GM20431 (cell line): ENCODE measurements around the gene TNS4.

Source experiments
- in situ Hi-C: fragments of 300-500 bp; cut with MseI, MboI; formaldehyde crosslinking; loops from one replicate; pipeline ENCODE4 v1.15.0; 2020; ENCODE audit warnings: low sequenced_read_pairs; ENCODE audit not compliant: unreplicated experiment

Gene TNS4, protein sequence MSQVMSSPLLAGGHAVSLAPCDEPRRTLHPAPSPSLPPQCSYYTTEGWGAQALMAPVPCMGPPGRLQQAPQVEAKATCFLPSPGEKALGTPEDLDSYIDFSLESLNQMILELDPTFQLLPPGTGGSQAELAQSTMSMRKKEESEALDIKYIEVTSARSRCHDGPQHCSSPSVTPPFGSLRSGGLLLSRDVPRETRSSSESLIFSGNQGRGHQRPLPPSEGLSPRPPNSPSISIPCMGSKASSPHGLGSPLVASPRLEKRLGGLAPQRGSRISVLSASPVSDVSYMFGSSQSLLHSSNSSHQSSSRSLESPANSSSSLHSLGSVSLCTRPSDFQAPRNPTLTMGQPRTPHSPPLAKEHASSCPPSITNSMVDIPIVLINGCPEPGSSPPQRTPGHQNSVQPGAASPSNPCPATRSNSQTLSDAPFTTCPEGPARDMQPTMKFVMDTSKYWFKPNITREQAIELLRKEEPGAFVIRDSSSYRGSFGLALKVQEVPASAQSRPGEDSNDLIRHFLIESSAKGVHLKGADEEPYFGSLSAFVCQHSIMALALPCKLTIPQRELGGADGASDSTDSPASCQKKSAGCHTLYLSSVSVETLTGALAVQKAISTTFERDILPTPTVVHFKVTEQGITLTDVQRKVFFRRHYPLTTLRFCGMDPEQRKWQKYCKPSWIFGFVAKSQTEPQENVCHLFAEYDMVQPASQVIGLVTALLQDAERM

DNA sequence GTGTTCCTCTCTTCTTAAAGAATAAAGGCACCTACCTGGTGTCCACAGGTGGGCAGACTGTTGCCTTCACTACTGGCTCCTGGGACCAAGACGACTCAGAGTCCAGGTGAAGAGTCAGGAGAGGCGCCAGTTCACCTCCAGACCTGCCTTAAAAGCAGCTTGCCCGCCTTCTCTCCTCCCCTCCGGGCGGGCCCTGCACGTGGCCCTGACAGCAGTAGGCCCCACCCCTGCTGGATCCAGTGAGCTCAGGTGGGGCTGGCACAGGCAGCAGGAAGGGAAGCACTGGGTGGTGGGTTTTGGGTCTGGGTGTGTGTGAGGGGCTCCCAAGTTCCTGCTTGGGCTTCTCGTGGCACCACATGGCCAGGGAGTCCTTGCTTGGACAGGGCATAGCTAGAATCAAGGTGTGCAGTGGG is at the start of gene TNS4:
TNS4 (minus strand) TSS at position 125 of the 413 bp plus-strand sequence. CDS start 5,198 bp downstream, outside the sequence.
- in situ Hi-C loops: no loop called here

DNA sequence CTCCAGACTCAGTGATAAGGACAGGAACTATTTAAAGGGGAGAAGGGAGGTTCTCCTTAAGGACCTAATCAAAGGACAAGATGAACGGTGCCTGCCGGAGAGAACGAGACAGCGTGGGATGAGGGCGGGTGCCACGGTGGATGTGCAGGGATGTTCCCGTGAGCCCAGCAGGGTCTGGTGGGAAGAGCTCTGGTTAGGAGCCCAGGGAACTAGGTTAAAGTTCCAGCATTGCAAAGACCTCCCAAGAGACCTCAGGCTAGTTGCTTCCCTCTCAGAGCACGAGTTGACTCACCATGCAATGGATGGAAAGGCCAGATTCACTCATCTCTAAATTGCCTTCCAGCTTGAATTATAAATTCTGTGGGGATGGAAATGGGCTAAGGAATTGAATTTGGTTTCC is 49.2 kb upstream of the TNS4 start:
- in situ Hi-C loops: no loop called here

DNA sequence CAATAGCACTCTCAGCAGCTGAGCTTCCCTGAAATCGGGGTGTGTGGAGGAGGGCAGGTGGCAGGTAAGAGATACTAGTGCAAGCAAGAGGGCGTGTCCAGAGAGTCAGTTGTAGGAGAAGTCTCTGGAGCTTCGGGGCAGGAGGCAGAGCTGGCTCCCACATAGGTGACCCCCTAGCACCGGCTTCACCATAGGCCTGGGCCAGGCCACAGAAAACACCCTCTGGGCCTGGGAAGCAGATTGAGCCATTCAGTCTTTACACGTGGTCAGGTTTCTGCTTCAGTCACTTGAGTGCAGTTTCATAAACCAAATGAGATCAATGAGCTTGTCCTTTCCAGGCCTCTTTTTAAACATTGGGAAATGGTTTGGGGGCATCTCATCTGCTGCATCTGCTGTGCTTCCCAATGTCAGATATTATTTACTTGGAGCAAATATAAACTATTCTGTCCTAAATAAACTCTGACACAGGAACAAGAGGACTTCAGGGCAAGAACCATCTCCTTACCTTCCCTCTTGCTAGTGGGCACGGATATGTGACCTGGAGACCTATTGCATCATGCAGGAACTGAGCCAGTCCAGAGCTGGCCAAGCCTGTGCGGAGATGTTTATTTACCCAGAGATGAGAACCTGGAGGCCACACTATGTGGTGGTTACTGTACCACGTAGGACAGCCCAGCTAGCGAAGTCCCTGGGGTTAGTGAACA is 47.7 kb upstream of the TNS4 start:
- in situ Hi-C loops: loop anchor here (10.0 kb wide), 1 partner anchor 114 kb away; no protein-coding TSS in a partner anchor

DNA sequence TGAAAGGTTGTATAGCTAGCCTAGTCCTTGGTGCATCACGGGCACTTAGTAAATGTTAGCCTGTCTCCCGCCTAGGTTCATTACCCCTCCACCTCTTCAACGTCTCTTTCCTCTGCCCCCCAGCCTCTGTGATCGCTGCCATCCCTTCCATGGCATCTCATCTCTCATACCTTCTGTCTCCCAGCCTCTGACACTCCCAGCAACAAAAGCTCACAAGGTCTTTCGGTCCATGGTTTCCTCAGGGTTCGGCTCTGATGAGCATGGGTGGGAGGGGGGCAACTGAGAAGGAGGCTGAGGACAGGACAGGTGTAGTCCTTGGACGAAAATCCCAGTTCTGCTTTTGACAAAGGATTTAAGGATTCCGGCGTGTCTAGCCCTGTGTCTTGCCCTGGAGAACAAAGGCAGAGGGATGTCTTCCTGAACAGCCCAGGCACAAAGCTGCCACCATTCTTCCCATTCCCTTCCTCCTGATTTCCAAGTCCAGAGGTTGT is 47.1 kb upstream of the TNS4 start:
- in situ Hi-C loops: loop anchor here (10.0 kb wide), 1 partner anchor 114 kb away; no protein-coding TSS in a partner anchor

DNA sequence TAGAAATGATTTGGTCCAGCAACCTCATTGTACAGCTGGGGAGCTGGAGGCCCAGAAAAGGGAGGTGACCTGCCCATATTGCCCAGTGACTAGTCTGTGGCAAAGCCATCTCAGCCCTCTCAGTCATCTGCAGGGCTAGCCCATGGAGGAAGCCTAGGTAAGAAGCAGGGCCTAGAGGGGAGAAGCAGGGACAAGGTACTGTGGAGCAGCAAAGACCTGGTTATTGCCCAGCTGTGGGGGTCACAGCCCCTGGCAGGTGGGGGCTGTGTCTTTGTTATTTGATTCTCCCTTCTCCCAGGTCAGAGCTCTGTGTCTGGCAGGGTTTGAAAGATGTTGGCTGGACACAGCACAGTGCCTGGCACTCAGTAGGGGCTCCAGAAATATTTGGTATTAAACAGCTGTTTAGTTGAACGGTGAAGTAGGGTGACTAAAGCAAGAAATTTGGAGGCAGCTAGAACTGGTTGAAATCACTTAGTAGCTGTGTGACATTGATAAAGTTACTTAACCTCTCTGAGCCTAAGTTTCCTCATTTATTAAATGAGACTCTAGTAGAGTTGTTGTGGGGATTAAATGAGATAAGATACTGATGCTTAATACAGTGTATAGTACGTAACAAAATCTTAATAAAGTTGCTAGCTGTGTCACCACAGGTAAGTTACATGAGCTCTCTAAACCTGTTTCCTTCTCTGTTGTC is 46.5 kb upstream of the TNS4 start:
- in situ Hi-C loops: loop anchor here (10.0 kb wide), 1 partner anchor 113 kb away; no protein-coding TSS in a partner anchor

DNA sequence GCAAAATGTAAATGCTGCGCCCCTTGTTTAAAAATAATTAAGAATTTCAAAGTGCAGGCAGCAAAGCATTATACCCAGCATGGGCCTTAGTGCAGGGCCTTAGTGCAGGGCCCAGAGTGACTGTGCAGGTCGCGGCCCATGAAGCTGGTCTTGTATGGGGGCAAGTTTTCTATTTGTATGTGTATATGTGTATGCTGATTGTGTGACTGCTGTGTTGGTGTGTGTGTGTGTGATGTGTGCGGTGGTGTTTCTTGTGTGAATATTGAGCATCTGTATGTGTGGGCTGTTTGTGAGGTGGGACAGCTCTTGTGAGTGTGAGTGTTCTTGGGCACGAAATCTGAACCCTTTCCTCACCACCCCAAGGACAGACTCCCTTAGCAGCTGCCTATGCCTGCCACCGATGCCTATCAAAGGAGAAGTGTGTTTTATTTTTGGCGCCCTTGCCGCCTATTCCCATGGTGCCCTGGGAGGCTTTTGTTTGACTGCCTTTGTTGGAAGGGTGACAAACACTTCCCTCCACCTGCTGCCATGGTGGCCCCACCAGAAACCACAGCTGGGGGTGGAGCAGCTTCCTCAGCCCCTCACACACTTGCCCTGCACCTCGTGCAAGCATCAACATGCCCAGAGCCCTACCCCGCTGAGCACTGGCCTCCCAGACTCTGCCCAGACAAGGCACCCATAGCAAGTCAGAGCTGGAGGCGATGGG is 45.8 kb upstream of the TNS4 start:
- in situ Hi-C loops: loop anchor here (10.0 kb wide), 1 partner anchor 112 kb away; no protein-coding TSS in a partner anchor

DNA sequence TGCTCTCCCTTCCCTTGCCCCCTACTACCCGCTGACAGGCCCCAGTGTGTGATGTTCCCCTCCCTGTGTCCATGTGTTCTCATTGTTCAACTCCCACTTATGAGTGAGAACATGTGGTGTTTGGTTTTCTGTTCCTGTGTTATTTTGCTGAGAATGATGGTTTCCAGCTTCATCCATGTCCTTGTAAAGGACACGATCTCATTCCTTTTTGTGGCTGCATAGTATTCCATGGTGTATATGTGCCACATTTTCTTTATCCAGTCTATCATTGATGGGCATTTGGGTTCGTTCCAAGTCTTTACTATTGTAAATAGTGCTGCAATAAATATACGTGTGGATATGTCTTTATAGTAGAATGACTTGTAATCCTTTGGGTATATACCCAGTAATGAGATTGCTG is 45.1 kb upstream of the TNS4 start:
- in situ Hi-C loops: loop anchor here (10.0 kb wide), 1 partner anchor 112 kb away; no protein-coding TSS in a partner anchor

DNA sequence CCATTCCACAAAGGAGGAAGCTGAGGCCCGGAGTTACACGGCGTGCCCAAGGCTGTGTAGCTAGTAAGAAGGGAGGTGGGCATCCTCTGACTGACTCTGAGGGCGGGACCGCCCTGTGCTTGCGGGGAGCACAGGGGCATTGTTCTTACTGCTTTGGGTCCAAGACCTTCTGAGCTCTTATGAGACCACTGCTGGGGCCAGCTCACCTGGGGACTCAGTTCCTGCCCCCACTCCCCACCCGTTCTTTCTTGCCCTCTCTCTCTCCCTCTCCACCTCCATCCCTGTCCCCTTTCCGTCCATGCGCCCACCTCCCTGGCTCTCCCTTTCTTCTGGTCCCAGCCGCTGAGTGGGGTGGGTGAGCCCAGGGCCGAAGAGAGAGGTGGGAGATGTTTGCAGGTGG is 44.2 kb upstream of the TNS4 start:
- in situ Hi-C loops: loop anchor here (10.0 kb wide), 1 partner anchor 111 kb away; no protein-coding TSS in a partner anchor

DNA sequence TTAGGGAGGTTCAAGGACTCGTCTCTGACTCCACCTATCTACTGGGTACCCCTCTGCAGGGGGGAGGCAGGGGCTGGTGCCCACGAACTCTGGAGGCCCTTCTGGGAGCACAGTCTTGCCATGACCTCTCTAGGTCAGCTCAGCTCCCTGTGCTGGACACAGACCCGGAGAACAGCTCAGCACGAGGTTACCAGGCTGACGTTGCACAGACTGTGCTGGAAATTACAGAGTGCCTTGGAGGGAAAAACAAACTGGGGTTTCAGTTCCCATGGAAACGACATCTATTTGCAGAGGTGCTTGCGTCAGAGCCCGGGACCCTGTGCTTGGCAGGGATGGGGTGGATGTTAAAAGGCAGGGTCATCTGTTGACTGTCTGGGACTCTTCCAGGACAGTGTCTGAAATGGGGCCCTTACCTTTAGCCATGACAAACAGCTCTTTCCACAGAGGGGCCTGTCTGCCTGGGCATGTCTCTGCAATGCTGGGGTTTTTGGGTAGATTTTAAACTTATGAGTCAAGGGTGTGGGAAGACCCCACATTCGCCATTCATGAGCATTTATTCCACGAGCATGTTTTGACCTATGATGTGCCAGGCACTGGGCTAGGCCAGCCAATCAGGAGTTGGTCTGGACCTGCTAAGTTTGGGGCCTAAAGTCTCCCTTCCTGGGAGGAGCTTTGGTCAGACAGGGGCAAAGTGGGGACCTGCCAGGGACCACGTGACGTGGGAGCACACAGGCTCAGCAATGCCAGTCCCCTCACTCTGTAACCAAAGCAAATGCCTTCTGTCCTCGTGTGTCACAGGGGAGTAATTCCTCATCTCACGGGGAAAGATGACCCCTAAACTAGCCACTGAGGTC is 41.4 kb upstream of the TNS4 start:
- in situ Hi-C loops: loop anchor here (10.0 kb wide), 1 partner anchor 108 kb away; no protein-coding TSS in a partner anchor

DNA sequence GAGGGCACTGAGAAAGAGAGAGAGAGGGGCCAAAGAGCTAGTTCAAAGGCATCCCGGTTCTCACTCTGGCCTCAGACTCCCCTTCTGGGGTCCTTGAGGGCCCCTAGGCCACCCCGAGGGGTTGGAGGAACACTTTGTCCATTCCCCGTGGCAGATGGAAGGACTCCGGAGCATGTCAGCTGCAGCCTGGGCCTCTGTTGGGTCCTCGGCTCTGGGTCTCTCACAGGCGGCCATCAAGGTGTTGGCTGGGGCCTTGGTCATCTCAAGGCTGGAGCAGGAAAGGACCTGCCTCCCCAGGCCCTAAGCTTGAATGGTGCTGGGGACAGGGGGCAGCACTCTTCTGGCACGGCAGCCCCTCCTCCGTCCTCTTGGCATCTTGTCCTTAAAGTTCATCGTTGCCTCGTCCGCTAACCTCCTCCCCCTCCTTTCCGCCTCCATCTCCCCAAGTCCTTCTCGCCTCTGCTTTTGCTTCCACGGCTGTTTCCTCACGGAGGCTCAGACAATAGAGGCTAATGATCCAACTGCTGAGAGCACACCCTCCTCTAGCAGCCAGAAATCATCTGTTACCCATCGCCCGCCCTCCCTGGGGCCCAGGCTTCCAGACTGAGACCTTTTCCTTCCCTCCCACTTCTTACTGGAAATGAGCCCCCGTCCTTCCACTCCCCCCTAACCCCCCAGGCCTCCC is 40.6 kb upstream of the TNS4 start:
- in situ Hi-C loops: loop anchor here (10.0 kb wide), 1 partner anchor 107 kb away; no protein-coding TSS in a partner anchor

DNA sequence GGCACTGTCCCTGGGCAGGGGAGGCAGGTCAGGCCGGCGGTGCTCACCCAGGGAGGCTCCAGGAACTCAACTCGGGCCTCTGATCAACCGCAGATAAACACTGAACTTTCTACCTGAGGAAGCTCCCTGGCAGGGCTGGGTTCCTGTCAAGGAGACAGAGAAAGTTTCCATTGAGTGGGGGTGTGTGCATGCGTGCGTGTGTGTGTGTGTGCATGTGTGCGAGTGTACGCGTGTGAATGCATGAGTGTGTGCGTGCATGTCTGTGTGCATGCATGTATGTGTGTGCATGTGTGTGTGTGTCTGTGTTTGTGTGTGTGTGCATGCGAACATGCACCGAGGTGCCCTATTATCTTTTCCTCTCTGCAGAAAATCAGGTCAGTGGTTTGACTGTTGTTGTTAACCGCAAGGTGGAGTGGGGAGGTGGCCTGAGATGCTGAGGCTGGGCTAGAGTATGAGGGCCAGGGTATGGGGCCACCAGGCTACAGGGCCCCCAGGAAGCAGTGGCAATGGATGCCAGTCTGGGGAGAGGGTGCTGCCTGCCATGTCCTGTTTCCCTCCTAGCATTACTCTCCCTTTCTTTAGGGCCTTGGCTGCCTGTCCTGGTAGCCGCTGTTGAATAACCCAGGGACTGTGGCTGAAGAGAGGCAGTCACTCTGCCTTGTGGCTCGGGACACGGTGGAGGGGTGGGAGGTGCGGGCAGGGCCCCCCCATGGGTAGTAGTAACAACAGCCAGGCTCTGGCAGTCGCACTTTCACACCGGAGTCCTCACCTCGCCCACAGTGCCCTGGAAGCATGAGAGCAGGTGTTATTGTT is 39.8 kb upstream of the TNS4 start:
- in situ Hi-C loops: loop anchor here (10.0 kb wide), 1 partner anchor 106 kb away; no protein-coding TSS in a partner anchor

DNA sequence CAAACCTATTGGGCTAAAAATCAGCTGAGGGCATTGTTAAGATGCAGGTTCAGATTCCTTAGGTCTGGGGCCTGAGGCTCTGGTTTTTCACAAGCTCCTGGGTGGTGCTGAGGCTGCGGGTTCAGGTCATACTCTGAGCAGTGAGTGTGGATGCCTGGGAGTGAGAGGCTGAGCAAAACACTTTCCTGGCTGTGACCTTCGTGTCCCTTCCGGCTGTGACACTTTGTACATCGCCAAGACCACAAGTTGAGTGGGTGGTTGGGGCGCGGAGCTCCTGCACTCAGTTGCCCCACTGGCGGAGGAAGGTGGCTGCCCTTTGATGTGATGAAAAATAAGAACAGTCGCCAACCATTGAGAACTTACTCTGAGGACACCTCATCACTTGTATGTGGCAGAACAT is 39.0 kb upstream of the TNS4 start:
- in situ Hi-C loops: loop anchor here (10.0 kb wide), 1 partner anchor 106 kb away; no protein-coding TSS in a partner anchor

DNA sequence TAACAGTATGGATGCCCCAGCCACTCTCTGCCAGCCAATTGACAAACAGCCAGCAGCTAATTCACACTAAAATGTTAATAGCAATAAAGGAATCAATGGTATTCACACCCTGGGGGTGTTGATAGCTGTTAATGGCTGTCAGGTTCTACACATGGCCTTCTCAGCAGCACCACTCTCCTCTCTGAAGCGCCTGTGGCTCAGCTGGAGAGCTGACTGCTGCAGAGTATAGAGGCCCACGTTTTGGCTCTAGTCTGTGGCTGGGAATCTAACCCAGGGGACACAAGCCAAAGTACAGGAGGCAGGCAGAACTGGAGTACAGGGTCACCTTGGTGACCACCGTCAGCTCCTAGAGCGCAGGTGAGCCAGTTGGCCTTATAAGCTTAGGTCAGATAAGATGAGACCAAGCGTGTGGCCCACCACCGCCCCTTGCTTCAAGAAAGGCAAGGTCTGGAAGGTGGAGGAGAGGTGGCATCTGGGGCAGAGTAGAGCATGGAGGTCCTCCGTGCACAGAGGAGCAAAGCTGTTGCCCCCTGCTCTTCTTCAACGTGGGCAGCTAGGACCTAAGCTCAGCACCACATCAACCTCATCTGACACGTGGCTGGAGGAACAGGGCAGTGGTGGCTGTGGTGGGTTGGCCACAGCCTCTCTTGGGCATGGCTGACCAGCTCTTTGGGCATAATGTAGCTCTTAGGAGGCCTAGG is 38.4 kb upstream of the TNS4 start:
- in situ Hi-C loops: loop anchor here (10.0 kb wide), 2 partner anchors 105 to 175 kb away; partner anchors contain the start of gene GJD3

DNA sequence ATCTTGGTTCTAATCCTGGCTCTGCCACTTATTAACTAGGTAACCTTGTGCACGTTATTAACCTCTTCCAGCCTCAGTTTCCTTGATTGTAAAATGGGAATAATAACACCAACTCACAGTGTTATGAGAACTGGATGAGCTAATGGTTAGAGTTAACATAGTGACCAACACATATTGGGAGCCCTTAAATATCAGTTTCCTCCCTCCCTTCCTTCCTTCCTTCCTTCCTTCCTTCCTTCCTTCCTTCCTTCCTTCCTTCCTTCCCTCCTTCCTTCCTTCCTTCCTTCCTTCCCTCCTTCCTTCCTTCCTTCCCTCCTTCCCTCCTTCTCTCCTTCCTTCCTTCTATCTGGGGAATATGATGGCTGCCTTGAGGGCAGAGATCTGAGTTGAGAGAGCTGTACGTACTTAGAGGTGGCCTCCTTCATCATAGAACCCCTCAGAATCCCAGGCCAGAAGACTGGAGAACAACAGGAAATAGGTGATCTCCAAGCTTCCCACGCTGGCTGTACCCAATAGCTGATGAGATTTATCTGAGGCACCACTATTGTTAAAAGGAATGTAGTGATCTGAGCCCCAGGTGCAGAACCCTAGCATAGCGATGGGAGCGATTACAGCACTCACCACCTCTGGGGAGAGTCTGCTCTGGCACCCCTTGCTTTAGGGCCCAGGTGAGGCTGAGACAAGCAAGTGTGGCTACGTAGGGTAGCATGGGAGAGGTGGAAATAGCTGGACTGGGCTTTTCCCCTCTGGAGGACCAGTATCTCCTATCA is 37.7 kb upstream of the TNS4 start:
- in situ Hi-C loops: loop anchor here (10.0 kb wide), 1 partner anchor 174 kb away; the partner anchor contains the start of gene GJD3
